ENCODE results near the gene TAS2R10.
"Not testable (repeated sequence)": the region's sequence is repeated elsewhere in the genome, so short reads cannot be mapped to it uniquely, and the experiment has no call there.

TAS2R10 gene

DNA sequence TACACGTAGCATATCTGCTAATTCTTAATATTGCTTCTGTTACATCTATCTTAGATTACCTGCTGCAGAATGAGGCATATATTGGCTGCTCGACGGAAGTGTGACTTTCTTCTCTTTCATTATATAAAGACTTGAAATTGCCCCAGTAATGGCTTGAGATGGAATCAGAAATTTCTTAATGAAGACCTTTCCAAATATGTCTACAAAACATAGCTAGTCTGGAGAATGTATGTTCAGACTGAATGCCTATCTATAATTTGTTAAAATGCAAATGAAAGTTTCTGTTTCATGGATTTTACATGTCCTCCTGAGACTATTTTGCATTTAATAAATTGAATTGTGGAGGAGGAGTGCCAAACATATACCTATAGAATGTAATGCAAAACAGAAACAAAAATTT lies at the start of gene TAS2R10:
TSS of gene TAS2R10 (minus strand) at position 101 of the 400 bp plus-strand sequence. CDS start at position 12, 89 bp downstream.
- no peak for DNase-seq

- DNase-seq = no peak
Measured at GRCh38 chr12:10873378-10873777, 47.2 kb upstream of the TAS2R10 start.

DNA sequence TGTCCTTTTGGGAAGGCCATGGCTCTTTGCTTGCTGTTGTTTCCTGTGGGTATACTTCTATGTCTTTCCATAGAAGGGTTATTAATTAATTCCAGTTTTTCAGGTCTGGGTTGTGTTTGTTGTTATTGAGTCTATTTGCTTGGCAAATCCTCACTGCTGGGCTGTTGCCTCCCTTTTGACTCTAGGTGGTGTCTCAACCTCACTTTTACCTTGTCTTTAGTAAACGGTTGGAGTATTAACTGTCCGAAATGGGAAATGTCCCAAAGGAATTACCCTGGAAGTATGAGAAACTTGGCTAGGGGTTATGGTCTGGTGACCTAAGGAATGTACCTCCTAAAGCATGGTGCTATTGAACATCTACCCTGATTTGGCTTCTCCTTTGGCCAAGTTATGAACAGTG lies 41.2 kb upstream of the TAS2R10 start:
- no peak for DNase-seq

GRCh38 chr12:10863512-10864218 lies 37.5 kb upstream of the TAS2R10 start:
- DNase-seq = no peak

DNA sequence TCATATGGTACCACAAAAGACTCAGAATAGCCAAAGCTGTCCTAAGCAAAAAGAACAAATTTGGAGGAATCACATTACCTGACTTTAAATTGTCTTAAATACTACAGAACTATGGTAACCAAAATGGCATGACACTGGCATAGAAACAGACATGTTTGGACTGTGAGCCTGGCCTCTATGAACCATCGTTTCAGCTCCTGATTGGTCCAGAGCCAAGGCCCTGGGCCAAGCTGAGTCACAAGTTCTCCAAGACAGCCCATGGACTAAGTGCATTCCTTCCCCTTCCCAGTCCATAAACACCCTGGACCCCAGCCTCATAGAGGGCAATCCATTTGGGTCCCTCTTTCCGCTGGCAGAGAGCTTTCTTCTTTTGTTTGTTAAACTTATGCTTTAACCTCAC lies 35.2 kb upstream of the TAS2R10 start:
- no peak for DNase-seq

GRCh38 chr12:10855807-10856206 lies 29.6 kb upstream of the TAS2R10 start:
- DNase-seq = no peak

- DNase-seq = no peak
Measured at GRCh38 chr12:10853776-10854175, 27.6 kb upstream of the TAS2R10 start.

DNA sequence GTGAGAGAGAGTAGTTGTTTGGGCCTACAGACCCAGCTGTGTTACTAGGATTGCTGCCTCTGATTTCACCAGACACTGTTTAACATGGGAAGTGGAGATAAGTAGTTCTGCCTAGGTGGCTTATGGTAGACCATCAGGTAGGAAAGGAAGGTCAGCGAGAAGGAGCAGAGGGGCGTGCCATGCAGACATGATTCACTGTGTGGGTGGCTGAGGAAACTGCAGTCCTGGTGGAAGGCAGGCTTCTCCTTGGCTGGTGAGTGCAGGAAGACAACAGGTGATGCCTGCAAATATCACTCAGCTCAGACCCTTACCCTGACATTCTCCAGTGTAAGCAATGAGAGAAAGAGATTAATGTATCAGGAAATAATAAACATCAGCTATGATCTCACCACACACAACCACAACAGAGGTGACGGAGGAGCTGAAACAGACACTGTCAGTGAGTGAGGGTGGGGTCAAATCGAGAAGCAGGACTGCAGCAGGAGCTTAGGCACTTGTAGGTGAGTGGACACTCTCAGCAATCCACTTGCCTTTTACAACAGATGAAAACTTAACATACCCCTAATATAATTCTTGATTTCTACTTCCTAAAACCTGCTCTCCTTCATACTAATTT lies 25.2 kb upstream of the TAS2R10 start:
- no peak for DNase-seq

DNA sequence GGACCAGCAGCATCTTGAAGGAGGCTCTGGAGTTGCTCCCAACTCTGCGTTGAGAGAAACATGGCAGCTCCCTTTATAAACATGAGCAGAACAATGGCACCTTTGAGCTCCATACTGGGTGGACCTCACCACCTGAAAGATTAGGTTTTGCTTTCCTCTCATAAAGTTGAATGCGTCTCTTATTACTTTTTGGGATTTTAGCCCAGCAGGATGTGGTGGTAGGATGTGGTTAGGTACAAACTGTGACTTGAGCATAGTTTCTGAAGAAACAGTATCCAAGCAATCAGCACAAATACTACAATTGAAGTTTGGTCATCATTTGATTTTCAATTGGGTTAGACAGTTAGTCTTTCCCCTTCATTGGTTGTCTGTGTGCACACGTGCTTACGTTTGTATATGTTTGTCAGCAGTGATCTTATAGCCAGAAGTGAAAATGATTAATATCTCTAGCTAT lies 23.3 kb upstream of the TAS2R10 start, which contains the start of gene PRR4:
TSS of gene PRR4 (minus strand) at position 51 of the 454 bp plus-strand sequence. CDS start at position 13, 38 bp downstream.
- no peak for DNase-seq

DNA sequence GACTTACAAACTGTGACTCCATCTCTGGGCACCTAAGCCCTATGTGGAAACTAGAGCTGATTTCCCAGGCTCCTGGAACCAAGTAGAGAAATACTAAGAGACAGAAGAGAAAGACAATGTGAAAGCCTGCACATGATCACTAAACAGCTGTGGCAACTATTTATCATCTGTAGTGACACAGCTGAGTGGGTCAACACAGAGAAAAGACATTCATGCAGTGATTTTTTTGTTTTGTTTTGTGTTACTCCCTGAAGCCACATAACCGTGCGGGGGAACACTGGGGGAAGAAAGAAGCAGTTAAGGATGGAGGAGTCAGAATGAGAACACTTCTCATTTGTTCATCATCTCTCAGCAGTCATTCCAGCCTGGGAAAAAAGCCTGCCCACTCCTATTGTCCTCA lies 21.6 kb upstream of the TAS2R10 start:
- DNase-seq = no peak

DNA sequence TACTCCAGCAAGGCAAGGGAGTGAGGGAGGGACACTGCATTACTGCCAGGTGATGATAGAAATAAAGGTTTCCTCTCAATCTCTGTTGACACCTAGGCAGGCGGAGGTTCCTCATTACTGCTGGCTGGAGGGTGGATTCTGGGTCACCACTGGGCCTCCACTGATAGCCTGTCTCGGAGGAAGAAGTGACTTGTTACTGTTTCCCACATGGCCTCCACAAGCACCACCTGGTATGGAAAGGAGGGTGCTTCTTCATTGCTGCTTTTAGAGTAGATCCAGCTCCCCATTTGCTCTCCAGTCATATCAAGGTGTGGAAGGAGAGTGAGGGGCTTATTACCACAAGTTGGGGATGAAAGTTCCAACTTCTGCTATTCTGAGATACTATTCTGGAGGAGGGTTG lies 16.7 kb upstream of the TAS2R10 start:
- DNase-seq = no peak

GRCh38 chr12:10838461-10838860 lies 12.3 kb upstream of the TAS2R10 start:
- no peak for DNase-seq

DNA sequence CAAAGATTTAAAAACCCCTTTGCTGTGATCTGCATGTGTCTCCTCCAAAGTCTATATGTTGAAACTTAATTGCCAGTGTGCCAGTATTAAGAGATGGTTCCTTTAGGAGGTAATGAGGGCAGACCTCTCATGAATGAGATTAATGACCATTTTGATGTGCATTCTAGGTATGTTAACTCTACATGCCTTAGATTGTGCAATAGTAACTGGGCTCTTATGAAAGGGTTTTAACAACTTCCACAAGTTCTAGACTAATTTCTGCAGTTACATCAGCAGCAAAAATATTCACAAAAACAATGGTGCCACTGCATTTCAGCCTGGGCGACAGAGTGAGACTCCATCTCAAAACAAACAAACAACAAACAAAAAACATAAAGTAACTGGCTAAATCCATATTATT lies 3.8 kb upstream of the TAS2R10 start:
- DNase-seq = no peak

GRCh38 chr12:10824957-10825356 lies 1.2 kb downstream of the TAS2R10 start:
- no peak for DNase-seq

DNA sequence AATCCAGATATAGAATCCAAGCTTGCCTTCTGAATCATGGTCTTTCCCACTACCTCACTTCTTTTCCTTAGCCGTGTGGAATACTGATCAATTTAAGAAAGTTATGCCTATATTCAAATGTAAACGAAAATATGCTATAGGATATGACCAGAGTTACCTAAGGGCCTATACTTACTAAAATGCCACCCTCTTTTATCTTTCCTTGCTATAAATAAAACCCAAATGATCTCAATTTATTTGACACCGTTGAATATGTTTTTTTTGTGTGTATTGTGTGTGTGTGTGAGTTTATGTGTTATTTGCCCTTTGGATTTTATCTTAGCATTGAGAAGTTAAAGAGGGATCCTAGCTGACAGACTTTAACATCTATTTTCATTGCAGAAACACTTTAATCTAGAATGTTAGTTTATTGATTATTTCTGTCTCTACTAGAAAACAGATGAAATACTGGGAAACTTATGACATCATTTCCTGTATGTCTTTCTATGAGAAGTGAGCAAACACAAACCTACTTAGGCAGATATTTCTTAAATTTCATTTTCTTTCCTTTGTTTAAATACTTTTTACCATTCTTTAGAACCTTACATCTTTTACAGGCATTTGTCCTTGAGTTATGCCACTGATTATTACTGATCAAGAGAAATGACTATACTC lies 14.1 kb downstream of the TAS2R10 start:
- DNase-seq = no peak

- no peak for DNase-seq
Measured at GRCh38 chr12:10810068-10810467, 16.1 kb downstream of the TAS2R10 start, which contains the start of gene TAS2R9. Gene TAS2R9, minus strand, starts transcription at chr12:10810168. Its CDS starts 93 bp downstream, at chr12:10810075.

DNA sequence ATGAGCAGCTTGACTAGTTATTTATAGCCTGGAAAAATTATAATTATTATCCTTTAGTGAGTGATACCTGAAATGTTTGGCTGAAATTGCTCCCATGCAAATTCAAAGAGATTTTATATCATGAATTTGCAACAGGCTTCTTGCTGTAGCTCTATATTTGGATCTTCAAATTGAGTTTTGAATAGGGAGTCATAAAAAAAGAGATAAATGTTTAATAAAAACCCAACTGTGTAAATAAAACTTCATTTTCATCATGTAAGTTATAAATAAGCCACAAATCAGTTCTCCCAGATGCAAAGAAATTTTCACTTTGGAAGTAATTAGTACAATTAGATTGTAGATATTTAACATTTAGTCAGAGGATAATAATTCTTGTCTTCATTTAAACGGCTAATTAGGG lies 19.0 kb downstream of the TAS2R10 start, which contains the start of gene TAS2R8:
TSS of gene TAS2R8 (minus strand) at position 101 of the 400 bp plus-strand sequence. CDS start 306 bp downstream, outside the sequence.
- no peak for DNase-seq

DNA sequence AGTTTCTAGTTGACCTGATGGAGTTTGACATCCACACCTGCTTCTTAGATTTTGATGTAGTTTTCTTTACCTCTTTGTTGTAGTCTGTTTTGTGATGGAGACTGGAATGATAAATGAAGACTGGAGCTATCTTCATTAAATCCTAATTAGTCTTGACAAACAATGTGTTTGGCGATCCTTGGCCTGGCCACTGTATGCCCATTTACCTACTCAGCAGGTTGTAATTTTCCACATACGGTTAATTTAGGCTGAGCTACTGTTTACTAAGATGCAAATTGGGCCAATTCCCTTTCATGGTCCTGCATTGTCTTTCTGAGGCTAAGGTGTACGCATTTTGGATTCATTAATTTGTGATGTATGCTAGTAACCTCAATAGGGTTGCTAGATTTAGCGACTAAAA lies 23.6 kb downstream of the TAS2R10 start, which contains the start of gene TAS2R7:
TSS of gene TAS2R7 (minus strand) at position 41 of the 400 bp plus-strand sequence. CDS start 57 bp downstream, outside the sequence.
- no peak for DNase-seq

DNA sequence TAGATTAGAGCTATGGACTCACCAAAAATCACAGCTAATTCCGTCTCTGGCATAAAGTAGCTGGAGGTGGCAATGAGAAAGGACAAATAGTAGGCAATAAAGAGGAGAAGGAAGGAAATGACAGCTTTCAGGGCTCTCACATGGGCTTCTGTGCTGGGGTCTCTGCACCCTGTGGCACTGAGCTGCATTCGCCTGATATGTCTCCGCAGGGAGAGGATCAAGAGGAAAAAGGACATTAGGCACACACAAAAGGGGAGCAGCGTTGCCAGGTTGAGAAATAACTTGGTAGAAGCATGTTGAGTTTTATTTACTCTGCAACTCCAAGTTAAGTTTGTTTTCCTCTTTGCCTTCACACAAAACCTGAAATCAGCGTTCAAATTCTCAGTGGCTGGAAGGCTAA lies 24.4 kb downstream of the TAS2R10 start:
- no peak for DNase-seq

DNA sequence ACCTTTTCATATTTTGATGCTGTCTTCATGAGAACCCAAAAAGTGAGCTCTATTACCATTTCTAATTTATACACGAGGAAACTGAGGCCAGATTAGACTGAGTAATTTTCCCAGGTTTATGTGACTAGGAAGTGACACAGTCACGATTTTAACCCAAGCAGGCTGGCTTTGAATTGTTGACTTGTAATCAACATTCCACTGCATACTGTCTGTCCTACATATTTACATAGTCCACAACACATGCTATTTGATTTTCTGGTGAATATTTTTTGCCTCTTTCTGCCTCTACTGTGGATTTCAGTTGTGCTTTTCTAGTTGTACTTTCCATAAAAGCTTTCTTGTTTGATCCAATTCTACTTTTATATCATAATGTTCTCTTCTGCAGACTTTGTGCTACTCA lies 31.9 kb downstream of the TAS2R10 start:
- DNase-seq = no peak

- DNase-seq = not testable (repeated sequence)
Measured at GRCh38 chr12:10791769-10792168, 34.4 kb downstream of the TAS2R10 start.

GRCh38 chr12:10783252-10783651 lies 42.9 kb downstream of the TAS2R10 start:
- DNase-seq = no peak

DNA sequence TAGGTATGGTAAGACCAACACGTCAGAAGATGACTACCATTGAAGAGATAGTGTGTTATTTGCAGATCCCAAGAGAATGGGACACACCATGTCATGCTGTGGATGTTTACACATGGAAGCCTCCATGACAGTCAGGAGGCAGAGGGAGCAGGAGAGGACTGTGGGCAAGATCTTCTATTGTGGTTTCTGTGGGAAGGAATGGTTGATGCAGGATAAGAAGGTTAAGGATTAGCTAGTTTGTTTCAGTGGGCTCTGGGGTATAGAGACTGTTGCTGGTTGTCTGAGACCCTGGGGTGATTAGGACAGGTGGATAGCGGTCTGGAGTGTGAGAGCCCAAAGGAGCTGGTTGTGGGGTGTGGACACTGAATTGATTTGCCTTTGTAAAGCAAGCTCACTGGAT lies 47.1 kb downstream of the TAS2R10 start:
- no peak for DNase-seq
